Measurements from ENCODE around the gene LHPP. TPM values are rescaled to one million over a fixed set of nuclear protein-coding genes. Genes with fewer than 3 reads are reported as not detected.
"Not testable (repeated sequence)": the region's sequence is repeated elsewhere in the genome, so short reads cannot be mapped to it uniquely, and the experiment has no call there.

The LHPP gene
- total RNA-seq, 1 donor from 2014 or later, result 6.0 TPM

- no peak for TF ChIP-seq CTCF (IDR thresholded peaks at IDR 0.05; ENCODE audit: partially characterized antibody, unreplicated experiment)
- DNase-seq, result peak; percentile 16
- no peaks in the 10 kb centered on the region for H3K4me1 Mint-ChIP-seq (ENCODE audit: low read depth, unreplicated experiment)
- H3K27me3 Mint-ChIP-seq (ENCODE audit: unreplicated experiment), result peaks cover 5% of the 10 kb centered on the region
- H3K27ac Mint-ChIP-seq (ENCODE audit: unreplicated experiment), result no peak overlapping the region
- H3K9me3 Mint-ChIP-seq (ENCODE audit: unreplicated experiment), result no peaks in the 10 kb centered on the region
- H3K4me3 Mint-ChIP-seq (ENCODE audit: unreplicated experiment), result no peak overlapping the region
- H3K36me3 Mint-ChIP-seq (ENCODE audit: unreplicated experiment), result no peaks in the 10 kb centered on the region
Observed at GRCh38 chr10:124605856-124606812, 144.5 kb downstream of the LHPP start.

- peaks cover 5% of the 10 kb centered on the region for H3K27me3 Mint-ChIP-seq (ENCODE audit: unreplicated experiment)
- H3K4me1 Mint-ChIP-seq (ENCODE audit: low read depth, unreplicated experiment), result no peaks in the 10 kb centered on the region
- H3K27ac Mint-ChIP-seq (ENCODE audit: unreplicated experiment), result no peak overlapping the region
- no peaks in the 10 kb centered on the region for H3K36me3 Mint-ChIP-seq (ENCODE audit: unreplicated experiment)
- no peak for TF ChIP-seq CTCF (IDR thresholded peaks at IDR 0.05; ENCODE audit: partially characterized antibody, unreplicated experiment)
- DNase-seq, result no peak
- H3K9me3 Mint-ChIP-seq (ENCODE audit: unreplicated experiment), result no peaks in the 10 kb centered on the region
- H3K4me3 Mint-ChIP-seq (ENCODE audit: unreplicated experiment), result no peak overlapping the region
Observed at GRCh38 chr10:124606822-124607221, 145.2 kb downstream of the LHPP start.

- Mint-ChIP-seq H3K27ac (ENCODE audit: unreplicated experiment) (no peak overlapping the region), H3K36me3 (ENCODE audit: unreplicated experiment) (no peaks in the 10 kb centered on the region), H3K27me3 (ENCODE audit: unreplicated experiment) (peaks cover 5% of the 10 kb centered on the region), H3K9me3 (ENCODE audit: unreplicated experiment) (no peaks in the 10 kb centered on the region), H3K4me1 (ENCODE audit: low read depth, unreplicated experiment) (no peaks in the 10 kb centered on the region), H3K4me3 (ENCODE audit: unreplicated experiment) (no peak overlapping the region)
- no peak for TF ChIP-seq CTCF (IDR thresholded peaks at IDR 0.05; ENCODE audit: partially characterized antibody, unreplicated experiment)
- DNase-seq, result no peak
Observed at GRCh38 chr10:124607693-124608092, 146.1 kb downstream of the LHPP start.

GRCh38 chr10:124608093-124608721, 146.6 kb downstream of the LHPP start:
- no peak overlapping the region for H3K4me3 Mint-ChIP-seq (ENCODE audit: unreplicated experiment)
- DNase-seq, result no peak
- no peak for TF ChIP-seq CTCF (IDR thresholded peaks at IDR 0.05; ENCODE audit: partially characterized antibody, unreplicated experiment)

GRCh38 chr10:124609698-124610097, 148.1 kb downstream of the LHPP start:
- H3K27me3 Mint-ChIP-seq (ENCODE audit: unreplicated experiment), result peaks cover 7% of the 10 kb centered on the region
- H3K9me3 Mint-ChIP-seq (ENCODE audit: unreplicated experiment), result no peaks in the 10 kb centered on the region
- no peaks in the 10 kb centered on the region for H3K4me1 Mint-ChIP-seq (ENCODE audit: low read depth, unreplicated experiment)
- no peak overlapping the region for H3K4me3 Mint-ChIP-seq (ENCODE audit: unreplicated experiment)
- H3K36me3 Mint-ChIP-seq (ENCODE audit: unreplicated experiment), result no peaks in the 10 kb centered on the region
- no peak overlapping the region for H3K27ac Mint-ChIP-seq (ENCODE audit: unreplicated experiment)
- no peak for TF ChIP-seq CTCF (IDR thresholded peaks at IDR 0.05; ENCODE audit: partially characterized antibody, unreplicated experiment)
- DNase-seq, result no peak

More at GRCh38 chr10:124608093-124608721, 146.6 kb downstream of the LHPP start:
- Mint-ChIP-seq H3K27ac (ENCODE audit: unreplicated experiment) (no peak overlapping the region), H3K36me3 (ENCODE audit: unreplicated experiment) (no peaks in the 10 kb centered on the region), H3K27me3 (ENCODE audit: unreplicated experiment) (peaks cover 5% of the 10 kb centered on the region), H3K9me3 (ENCODE audit: unreplicated experiment) (no peaks in the 10 kb centered on the region), H3K4me1 (ENCODE audit: low read depth, unreplicated experiment) (no peaks in the 10 kb centered on the region)

- H3K4me3 Mint-ChIP-seq (ENCODE audit: unreplicated experiment); H3K4me1 Mint-ChIP-seq (ENCODE audit: low read depth, unreplicated experiment); H3K27ac Mint-ChIP-seq (ENCODE audit: unreplicated experiment); H3K9me3 Mint-ChIP-seq (ENCODE audit: unreplicated experiment); H3K27me3 Mint-ChIP-seq (ENCODE audit: unreplicated experiment); H3K36me3 Mint-ChIP-seq (ENCODE audit: unreplicated experiment): not testable (repeated sequence)
- DNase-seq, result peak; percentile 58
Observed at GRCh38 chr10:124610186-124610585, 148.6 kb downstream of the LHPP start.

- not testable (repeated sequence) for H3K27ac Mint-ChIP-seq (ENCODE audit: unreplicated experiment); H3K4me1 Mint-ChIP-seq (ENCODE audit: low read depth, unreplicated experiment)
Observed at GRCh38 chr10:124610851-124611250, 149.2 kb downstream of the LHPP start.

More at GRCh38 chr10:124610851-124611250, 149.2 kb downstream of the LHPP start:
- DNase-seq; H3K9me3 Mint-ChIP-seq (ENCODE audit: unreplicated experiment); H3K4me3 Mint-ChIP-seq (ENCODE audit: unreplicated experiment); H3K36me3 Mint-ChIP-seq (ENCODE audit: unreplicated experiment); H3K27me3 Mint-ChIP-seq (ENCODE audit: unreplicated experiment): not testable (repeated sequence)
